ENCODE data around the gene PHACTR3. TPM values are rescaled to one million over a fixed set of nuclear protein-coding genes. Genes with fewer than 3 reads are reported as not detected.

PHACTR3 gene
- total and polyA plus RNA-seq, 2 donors (not counting 3 experiments of a cell fraction or from before 2014, with no cell fraction given): not detected

DNA sequence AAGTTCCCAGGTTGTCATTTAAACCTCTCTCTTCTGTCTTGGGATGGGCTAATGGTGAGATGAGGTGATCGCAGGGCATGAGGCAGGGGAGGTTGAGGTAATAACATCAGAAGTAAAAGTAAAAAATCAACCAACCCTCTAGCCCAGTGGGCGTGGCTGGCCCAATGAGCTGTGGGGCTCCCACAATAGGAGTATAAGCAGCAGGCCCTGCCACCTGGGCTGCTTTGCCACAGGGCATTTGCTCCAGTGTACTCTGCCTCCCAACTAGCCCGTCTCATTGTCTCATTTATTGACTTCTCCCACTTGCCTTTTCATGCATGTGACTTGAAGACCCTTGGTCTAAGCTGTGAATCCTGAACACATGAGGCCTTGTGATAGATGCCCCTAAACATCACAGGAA lies 62.8 kb downstream of the PHACTR3 start:
- FAIRE-seq: no peak
- no peaks in the 10 kb centered on the region for H4K20me1 ChIP-seq (replicated peaks; ENCODE audit: control insufficient read depth, extremely low read depth, insufficient read depth, low read length)
- intact Hi-C loops (cut with micrococcal nuclease) (no loop called here), dilution Hi-C loops (cut with MboI; ENCODE audit: extremely low pct_ligation_motif_present, low sequenced_read_pairs) (no loop called here)
- no peak overlapping the region for H3K4me3 ChIP-seq (replicated peaks in 1 of 3; ENCODE audit: insufficient read depth in 1 of 3, low read depth in 1 of 3, low read length in 3 of 3)
- H2AFZ ChIP-seq (ENCODE audit: low read depth, low read length): no peak overlapping the region
- peaks cover 4% of the 10 kb centered on the region for H3K9me3 ChIP-seq (replicated peaks; ENCODE audit: control insufficient read depth, insufficient read depth, low read length)
- no peaks in the 10 kb centered on the region for H3K9me1 ChIP-seq (replicated peaks; ENCODE audit: control insufficient read depth, extremely low read depth, insufficient read depth, low read length)
- no peak overlapping the region for H3K4me2 ChIP-seq (ENCODE audit: insufficient read depth, low read length)
- no peaks in the 10 kb centered on the region for H3K36me3 ChIP-seq (ENCODE audit: control insufficient read depth in 2 of 2, extremely low read depth in 1 of 2, insufficient read depth in 2 of 2, low read length in 2 of 2)
- H3K79me2 ChIP-seq (ENCODE audit: control insufficient read depth, insufficient read depth, low read length): no peaks in the 10 kb centered on the region
- no peaks in the 10 kb centered on the region for H3K4me1 ChIP-seq (ENCODE audit: control insufficient read depth, extremely low read depth, insufficient read depth, low read length)
- H3K27me3 ChIP-seq (ENCODE audit: control insufficient read depth in 2 of 2, insufficient read depth in 2 of 2, low read length in 2 of 2): no peaks in the 10 kb centered on the region
- ChIA-PET POLR2A (no interaction called here), CTCF (no interaction called here)
- H3K9ac ChIP-seq (replicated peaks; ENCODE audit: extremely low read depth, insufficient read depth, low read length): no peak overlapping the region
- no peak for DNase-seq (ENCODE audit: low read depth, low spot score)
- no peak overlapping the region for H3K27ac ChIP-seq (ENCODE audit: insufficient read depth, low read depth, low read length)
- no peak for TF ChIP-seq FOS (IDR thresholded peaks at IDR 0.05; ENCODE audit: borderline replicate concordance, insufficient read depth, low read length)
- TF ChIP-seq, protein P1, sequence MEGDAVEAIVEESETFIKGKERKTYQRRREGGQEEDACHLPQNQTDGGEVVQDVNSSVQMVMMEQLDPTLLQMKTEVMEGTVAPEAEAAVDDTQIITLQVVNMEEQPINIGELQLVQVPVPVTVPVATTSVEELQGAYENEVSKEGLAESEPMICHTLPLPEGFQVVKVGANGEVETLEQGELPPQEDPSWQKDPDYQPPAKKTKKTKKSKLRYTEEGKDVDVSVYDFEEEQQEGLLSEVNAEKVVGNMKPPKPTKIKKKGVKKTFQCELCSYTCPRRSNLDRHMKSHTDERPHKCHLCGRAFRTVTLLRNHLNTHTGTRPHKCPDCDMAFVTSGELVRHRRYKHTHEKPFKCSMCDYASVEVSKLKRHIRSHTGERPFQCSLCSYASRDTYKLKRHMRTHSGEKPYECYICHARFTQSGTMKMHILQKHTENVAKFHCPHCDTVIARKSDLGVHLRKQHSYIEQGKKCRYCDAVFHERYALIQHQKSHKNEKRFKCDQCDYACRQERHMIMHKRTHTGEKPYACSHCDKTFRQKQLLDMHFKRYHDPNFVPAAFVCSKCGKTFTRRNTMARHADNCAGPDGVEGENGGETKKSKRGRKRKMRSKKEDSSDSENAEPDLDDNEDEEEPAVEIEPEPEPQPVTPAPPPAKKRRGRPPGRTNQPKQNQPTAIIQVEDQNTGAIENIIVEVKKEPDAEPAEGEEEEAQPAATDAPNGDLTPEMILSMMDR (IDR thresholded peaks at IDR 0.05; ENCODE audit: extremely low read depth in 1 of 2, insufficient read depth in 1 of 2, low read depth in 1 of 2, low read length in 2 of 2): no peak
- no peak for TF ChIP-seq GATA2 (IDR thresholded peaks at IDR 0.05; ENCODE audit: insufficient read depth, insufficient read length, low read depth, low read length)
- no peak for TF ChIP-seq POLR2AphosphoS5 (IDR thresholded peaks at IDR 0.05; ENCODE audit: insufficient read depth, low read depth, low read length)
- no peak for TF ChIP-seq MAX (IDR thresholded peaks at IDR 0.05; ENCODE audit: insufficient read depth, insufficient read length)
- TF ChIP-seq MYC (IDR thresholded peaks at IDR 0.05; ENCODE audit: low read depth, low read length): no peak
- no TSS peak for BruUV-seq (replicated peaks)
